HCT116 (cell line): ENCODE data around the gene AMOTL1. TPM values are rescaled to one million over a fixed set of nuclear protein-coding genes. Genes with fewer than 3 reads are reported as not detected.

Experiments used
- ATAC-seq: fragments of 200-7000 bp; cut with Tn5 transposase; 2 replicates; pipeline ENCODE4 v1.9.1; 2020; ENCODE audit warnings: mild to moderate bottlenecking, moderate library complexity
- BruUV-seq: library from RNA; stranded (reverse); fragments of 400-500 nt; replicated peaks from 2 replicates; lab custom pipeline; 2021; lab: Mats Ljungman, UMichigan
- CTCF ChIA-PET: fragments of 300-600 bp; sonication (Branson Sonifier 250); formaldehyde crosslinking; loops from one replicate; lab custom pipeline; 2021; ENCODE audit warnings: antibody characterized with exemption; lab: Charles Lee
- POLR2A ChIA-PET: fragments of 300-600, 350-600 bp; sonication (Branson Sonifier 250); formaldehyde crosslinking; loops from one replicate; lab custom pipeline; 2021; ENCODE audit warnings: antibody characterized with exemption; lab: Charles Lee
- RAD21 ChIA-PET, 2 experiments: fragments of 300-600 bp; sonication (Branson Sonifier 250); formaldehyde crosslinking; loops; one replicate each; lab custom pipeline; 2023; ENCODE audit warnings: low total read pairs in 2 of 2; ENCODE audit not compliant: uncharacterized antibody in 2 of 2, unreplicated experiment in 2 of 2, low non-redundant PET in 1 of 2; lab: Charles Lee
- DNase-seq: peaks from one replicate; pipeline ENCODE4 v3.0.0-alpha.2; 2010; ENCODE audit warnings: low read depth, low spot score
- H2AFZ ChIP-seq: fragments of 200-600 bp; shearing (Covaris generic), sonication (generic); 2 replicates; pipeline ENCODE4 v1.6.1; 2017; ENCODE audit warnings: low read depth, mixed run types, mixed read lengths, antibody characterized with exemption, low read length; ENCODE audit not compliant: poor library complexity, severe bottlenecking
- H3K27ac ChIP-seq: 2 replicates; pipeline ENCODE4 v1.5.1; 2012; ENCODE audit warnings: low read depth, low read length
- H3K27me3 ChIP-seq: fragments of 200-600 bp; sonication (generic); 2 replicates; pipeline ENCODE4 v1.6.1; 2016; ENCODE audit warnings: mixed run types, low read length, mixed read lengths; ENCODE audit not compliant: insufficient read depth
- H3K36me3 ChIP-seq, 2 experiments: fragments of 200-500 bp in 1 of 2; fragments of 200-600 bp in 1 of 2; sonication (Bioruptor generic) in 1 of 2; sonication (generic) in 1 of 2; 2 replicates each; pipeline versions ENCODE4 v1.5.1 to v1.6.1; 2014 to 2016; ENCODE audit warnings: low read length in 2 of 2, inconsistent platforms in 1 of 2, mixed read lengths in 1 of 2, mixed run types in 1 of 2; ENCODE audit not compliant: insufficient read depth in 2 of 2, control insufficient read depth in 1 of 2
- H3K4me1 ChIP-seq, 2 experiments: fragments of 200-600 bp in 1 of 2; sonication (generic) in 1 of 2; 2 replicates each; pipeline versions ENCODE4 v1.5.1 to v1.6.1; 2012 to 2017; ENCODE audit warnings: low read length in 2 of 2, inconsistent platforms in 1 of 2, mild to moderate bottlenecking in 1 of 2, mixed read lengths in 1 of 2, mixed run types in 1 of 2, moderate library complexity in 1 of 2; ENCODE audit not compliant: insufficient read depth in 2 of 2, control insufficient read depth in 1 of 2
- H3K4me2 ChIP-seq: fragments of 200-600 bp; sonication (generic); 2 replicates; pipeline ENCODE4 v1.6.1; 2017; ENCODE audit warnings: mixed run types, low read length, mixed read lengths
- H3K4me3 ChIP-seq, 2 experiments: fragments of 200-600 bp in 1 of 2; sonication (generic) in 1 of 2; replicated peaks in 1 of 2; 2 replicates each; pipeline ENCODE4 v1.5.1; 2011 to 2016; ENCODE audit warnings: low read length in 2 of 2, control low read depth in 1 of 2, low read depth in 1 of 2, mild to moderate bottlenecking in 1 of 2, mixed read lengths in 1 of 2, mixed run types in 1 of 2
- H3K79me2 ChIP-seq: fragments of 200-600 bp; sonication (generic); 2 replicates; pipeline ENCODE4 v1.6.1; 2017; ENCODE audit warnings: mild to moderate bottlenecking, mixed run types, low read length, moderate library complexity, mixed read lengths; ENCODE audit not compliant: insufficient read depth
- H3K9ac ChIP-seq: fragments of 200-600 bp; sonication (generic); 2 replicates; pipeline ENCODE4 v1.6.1; 2016; ENCODE audit warnings: low read length, mixed read lengths
- H3K9me2 ChIP-seq: fragments of 200-600 bp; sonication (generic), shearing (Covaris generic); 2 replicates; pipeline ENCODE4 v1.6.1; 2017; ENCODE audit warnings: mixed run types, mild to moderate bottlenecking, moderate library complexity; ENCODE audit not compliant: insufficient read depth
- H3K9me3 ChIP-seq, 2 experiments: fragments of 200-500 bp in 1 of 2; fragments of 200-600 bp in 1 of 2; sonication (Bioruptor generic) in 1 of 2; sonication (generic) in 1 of 2; 2 replicates each; pipeline ENCODE4 v1.6.1; 2014 to 2017; ENCODE audit warnings: low read length in 2 of 2, mixed read lengths in 2 of 2, inconsistent platforms in 1 of 2, low read depth in 1 of 2, mild to moderate bottlenecking in 1 of 2, mixed run types in 1 of 2, moderate library complexity in 1 of 2; ENCODE audit not compliant: control insufficient read depth in 1 of 2, insufficient read depth in 1 of 2
- H4K20me1 ChIP-seq: fragments of 200-600 bp; sonication (generic), shearing (Covaris generic); 2 replicates; pipeline ENCODE4 v1.6.1; 2017; ENCODE audit warnings: mixed run types, mild to moderate bottlenecking, moderate library complexity; ENCODE audit not compliant: insufficient read depth
- ATF3 ChIP-seq: IDR thresholded peaks from 2 replicates; pipeline ENCODE4 v1.6.1; 2012
- CBX3 ChIP-seq: IDR thresholded peaks from 2 replicates; pipeline ENCODE4 v1.6.1; 2012; ENCODE audit warnings: low read depth
- CEBPB ChIP-seq: IDR thresholded peaks from 2 replicates; pipeline ENCODE4 v1.6.1; 2012; ENCODE audit warnings: low read depth
- CTCF ChIP-seq, 3 experiments: fragments of 200-600 bp in 1 of 3; sonication (generic) in 1 of 3; IDR thresholded peaks in 2 of 3; conservative IDR thresholded peaks in 1 of 3; 2 replicates each; pipeline ENCODE4 v1.5.1; 2012 to 2017; ENCODE audit warnings: low read depth in 2 of 3, low read length in 2 of 3, antibody characterized with exemption in 1 of 3, borderline replicate concordance in 1 of 3, control low read depth in 1 of 3, mild to moderate bottlenecking in 1 of 3, mixed read lengths in 1 of 3, mixed run types in 1 of 3, moderate library complexity in 1 of 3; ENCODE audit not compliant: insufficient read depth in 1 of 3
- EGR1 ChIP-seq: IDR thresholded peaks from 2 replicates; pipeline ENCODE4 v1.6.1; 2012; ENCODE audit warnings: low read depth
- ELF1 ChIP-seq: IDR thresholded peaks from 2 replicates; pipeline ENCODE4 v1.6.1; 2012; ENCODE audit warnings: low read depth, borderline replicate concordance
- EZH2phosphoT487 ChIP-seq: fragments of 200-600 bp; IDR thresholded peaks from 2 replicates; pipeline ENCODE4 v1.6.1; 2018; ENCODE audit warnings: antibody characterized with exemption, borderline replicate concordance
- MAX ChIP-seq: IDR thresholded peaks from 2 replicates; pipeline ENCODE4 v1.6.1; 2012
- POLR2A ChIP-seq: IDR thresholded peaks from 2 replicates; pipeline ENCODE4 v1.7.0; 2011; ENCODE audit warnings: borderline replicate concordance; ENCODE audit not compliant: insufficient read depth, insufficient read length; ENCODE audit errors: extremely low read depth
- RAD21 ChIP-seq: IDR thresholded peaks from 2 replicates; pipeline ENCODE4 v1.6.1; 2012; ENCODE audit warnings: low read depth, mild to moderate bottlenecking
- YY1 ChIP-seq: IDR thresholded peaks from 2 replicates; pipeline ENCODE4 v1.6.1; 2011; ENCODE audit warnings: low read length, low read depth, moderate library complexity, mild to moderate bottlenecking; ENCODE audit not compliant: insufficient replicate concordance; ENCODE audit errors: extremely low read depth
- ZNF274 ChIP-seq: fragments of 200-500 bp; sonication (Bioruptor generic); IDR thresholded peaks from 2 replicates; pipeline ENCODE4 v1.6.1; 2014; ENCODE audit warnings: mild to moderate bottlenecking, low read depth, low read length, inconsistent platforms
- intact Hi-C: fragments of 100-400 bp; cut with micrococcal nuclease; formaldehyde crosslinking; loops from 2 replicates; pipeline ENCODE4 v1.10.0; 2022
- total RNA-seq: library from RNA; stranded (reverse); gene quantifications from one replicate; pipeline ENCODE4 v1.2.1, GENCODE V29; 2021; ENCODE audit not compliant: unreplicated experiment

Gene AMOTL1
- total RNA-seq, 1 experiment from 2014 or later, result 27.6 TPM

- BruUV-seq, result no TSS peak
- Histone ChIP-seq H3K79me2 (peaks cover 81% of the 10 kb centered on the region), H3K9me2 (no peaks in the 10 kb centered on the region), H3K9me3 (no peaks in the 10 kb centered on the region), H4K20me1 (no peaks in the 10 kb centered on the region; the same call in 1 of the 2 replicates), H3K4me1 (peaks cover 7 to 15% of the 10 kb centered on the region in 2 experiments; a peak in 3 of 4 replicates), H3K27ac (no peak overlapping the region), H3K4me2 (no peak overlapping the region), H3K9ac (no peak overlapping the region), H3K27me3 (no peaks in the 10 kb centered on the region), H2AFZ (no peak overlapping the region), H3K36me3 (no peaks in the 10 kb centered on the region), H3K4me3 (no peak overlapping the region)
- ATAC-seq (no peak), DNase-seq (no peak)
- RAD21 ChIA-PET, result no interaction called here
- TF ChIP-seq POLR2A, result no peak
- TF ChIP-seq EZH2phosphoT487, result no peak
- TF ChIP-seq RAD21, result no peak
- no peak for TF ChIP-seq ELF1
- no peak for TF ChIP-seq EGR1
- TF ChIP-seq CEBPB, result no peak
- POLR2A ChIA-PET, result no interaction called here
- CTCF ChIA-PET, result interaction anchor here (1.2 kb wide), 1 partner anchor 9 kb away, joined by 3 read pairs; no protein-coding TSS in a partner anchor
- intact Hi-C loops, result loop anchor here (10.0 kb wide), 1 partner anchor 1644 kb away; no protein-coding TSS in a partner anchor
Measured at GRCh38 chr11:94780432-94780831, 12.3 kb downstream of the AMOTL1 start.

GRCh38 chr11:94781837-94782236 lies 13.7 kb downstream of the AMOTL1 start:
- Histone ChIP-seq H4K20me1 (no peaks in the 10 kb centered on the region; the same call in 1 of the 2 replicates), H3K4me3 (no peak overlapping the region), H3K4me1 (peaks cover 1 to 4% of the 10 kb centered on the region in 2 experiments; a peak in 3 of 4 replicates), H3K27me3 (no peaks in the 10 kb centered on the region), H3K36me3 (no peaks in the 10 kb centered on the region), H2AFZ (no peak overlapping the region), H3K4me2 (no peak overlapping the region), H3K79me2 (peaks cover 74% of the 10 kb centered on the region), H3K9me2 (no peaks in the 10 kb centered on the region), H3K27ac (no peak overlapping the region), H3K9ac (no peak overlapping the region), H3K9me3 (no peaks in the 10 kb centered on the region)
- ATAC-seq (no peak), DNase-seq (no peak)
- BruUV-seq, result no TSS peak
- intact Hi-C loops, result loop anchor here (10.0 kb wide), 1 partner anchor 1643 kb away; no protein-coding TSS in a partner anchor
- ChIA-PET POLR2A (no interaction called here), CTCF (no interaction called here), RAD21 (no interaction called here)
- TF ChIP-seq YY1, result no peak
- TF ChIP-seq RAD21, result no peak
- TF ChIP-seq CTCF (IDR thresholded peaks at IDR 0.05 in 2 of 3, conservative IDR thresholded peaks at IDR 0.05 in 1 of 3; ENCODE audit: borderline replicate concordance in 1 of 3, insufficient read depth in 1 of 3, low read depth in 2 of 3, low read length in 2 of 3), result no peak
- TF ChIP-seq POLR2A, result no peak
- TF ChIP-seq MAX, result no peak
- TF ChIP-seq ATF3, result no peak
- no peak for TF ChIP-seq ZNF274
- TF ChIP-seq EZH2phosphoT487, result no peak
- TF ChIP-seq CBX3, result no peak
- no peak for TF ChIP-seq CEBPB
- no peak for TF ChIP-seq EGR1
